ENCODE measurements around the gene METTL3. TPM values are rescaled to one million over a fixed set of nuclear protein-coding genes. Genes with fewer than 3 reads are reported as not detected.

METTL3 gene
- total and polyA plus RNA-seq, 7 donors, result 5.4 to 84.9 (median 60.9) TPM

- TF ChIP-seq POLR2AphosphoS5 (IDR thresholded peaks at IDR 0.05), result no peak
- TF ChIP-seq POLR2A (IDR thresholded peaks at IDR 0.05), result no peak
- TF ChIP-seq CTCF (IDR thresholded peaks at IDR 0.05), result no peak
- no peak for TF ChIP-seq EP300 (IDR thresholded peaks at IDR 0.05)
- Histone ChIP-seq H3K27me3 (no peaks in the 10 kb centered on the region), H3K36me3 (peaks cover 0 to 7% (median 0%) of the 10 kb centered on the region in 4 donors), H3K4me1 (peaks cover 0 to 19% (median 14%) of the 10 kb centered on the region in 4 donors), H3K27ac (no peak overlapping the region), H3K4me3 (no peak overlapping the region), H3K9me3 (no peaks in the 10 kb centered on the region)
- no peak for DNase-seq
- intact Hi-C loops (cut with DNase I), result loop anchor here (10.0 kb wide), 1 partner anchor 455 kb away; the partner anchor contains the start of gene SLC39A2
- WGBS, 2 donors, result 80 to 84% methylated on average over 1 of the region's 1 CpG
Measured at GRCh38 chr14:21449899-21450216, 61.3 kb downstream of the METTL3 start.

Other genes starting within 250 kb of the METTL3 start
- gene HNRNPC, start 241.9 kb downstream of the METTL3 start, total RNA-seq, result 100 to 1,000 TPM; 365 to 449 (median 404) TPM
- gene HNRNPC, start 241.9 kb downstream of the METTL3 start, polyA plus RNA-seq, result 100 to 1,000 TPM; 369 to 645 (median 419) TPM
- under 1 TPM in 1 of 4 donors, not detected in 3; 0.27 TPM for gene RPGRIP1, start 231.3 kb downstream of the METTL3 start, total RNA-seq
- gene RPGRIP1, start 231.3 kb downstream of the METTL3 start, polyA plus RNA-seq, result under 1 TPM; 0.25 to 0.60 (median 0.46) TPM
- 10 to 100 TPM; 62.0 to 77.1 (median 69.1) TPM for gene SUPT16H, start 127.3 kb downstream of the METTL3 start, total RNA-seq
- 10 to 100 TPM; 27.5 to 66.3 (median 30.6) TPM for gene SUPT16H, start 127.3 kb downstream of the METTL3 start, polyA plus RNA-seq
- 10 to 100 TPM; 36.0 to 53.5 (median 44.8) TPM for gene CHD8, start 55.2 kb downstream of the METTL3 start, total RNA-seq
- 10 to 100 TPM in 2 of 3 donors, 1 to 10 TPM in 1; 9.0 to 32.9 (median 10.2) TPM for gene CHD8, start 55.2 kb downstream of the METTL3 start, polyA plus RNA-seq
- gene RAB2B, start 34.4 kb downstream of the METTL3 start, total RNA-seq, result 10 to 100 TPM; 22.7 to 28.5 (median 26.9) TPM
- 10 to 100 TPM in 1 of 3 donors, 1 to 10 TPM in 2; 6.7 to 10.8 (median 10.0) TPM for gene RAB2B, start 34.4 kb downstream of the METTL3 start, polyA plus RNA-seq
- 10 to 100 TPM; 40.0 to 71.8 (median 48.5) TPM for gene TOX4, start 34.1 kb downstream of the METTL3 start, total RNA-seq
- gene TOX4, start 34.1 kb downstream of the METTL3 start, polyA plus RNA-seq, result 10 to 100 TPM; 22.2 to 34.2 (median 32.2) TPM
- gene SALL2, start 15.0 kb upstream of the METTL3 start, total RNA-seq, result 10 to 100 TPM; 12.8 to 15.8 (median 14.1) TPM
- 1 to 10 TPM in 1 of 3 donors, under 1 TPM in 2; 0.46 to 2.9 (median 0.60) TPM for gene SALL2, start 15.0 kb upstream of the METTL3 start, polyA plus RNA-seq
- gene OR10G3, start 68.7 kb upstream of the METTL3 start, total RNA-seq, result not detected
- not detected for gene OR10G3, start 68.7 kb upstream of the METTL3 start, polyA plus RNA-seq
- gene OR10G2, start 123.6 kb upstream of the METTL3 start, total RNA-seq, result not detected
- not detected for gene OR10G2, start 123.6 kb upstream of the METTL3 start, polyA plus RNA-seq
- not detected for gene OR4E2, start 142.5 kb upstream of the METTL3 start, total RNA-seq
- not detected for gene OR4E2, start 142.5 kb upstream of the METTL3 start, polyA plus RNA-seq
- not detected for gene OR4E1, start 162.5 kb upstream of the METTL3 start, total RNA-seq
- gene OR4E1, start 162.5 kb upstream of the METTL3 start, polyA plus RNA-seq, result not detected